Upper lobe of left lung (tissue), 6 donors: ENCODE data around the gene AQP12B. TPM values are rescaled to one million over a fixed set of nuclear protein-coding genes. Genes with fewer than 3 reads are reported as not detected.

Experiments used
- ATAC-seq, 2 donors: fragments of 200-7000 bp; cut with Tn5 transposase; one replicate each; pipeline ENCODE4 v1.9.1; 2022; ENCODE audit warnings: mild to moderate bottlenecking in 2 of 2, moderate library complexity in 2 of 2; ENCODE audit not compliant: low FRiP score in 2 of 2
- DNase-seq, 2 donors: peaks; one replicate each; pipeline ENCODE4 v3.0.0-alpha.2; 2019 to 2020
- H3K27ac ChIP-seq, 4 donors: fragments of 200-600 bp; sonication (generic); one replicate each; pipeline ENCODE4 v1.5.1; 2016 to 2019
- H3K27me3 ChIP-seq, 4 donors: fragments of 200-600 bp; sonication (generic); one replicate each; pipeline ENCODE4 v1.5.1; 2017 to 2019
- H3K36me3 ChIP-seq, 4 donors: fragments of 200-600 bp; sonication (generic); one replicate each; pipeline ENCODE4 v1.5.1; 2016 to 2019
- H3K4me1 ChIP-seq, 4 donors: fragments of 200-600 bp; sonication (generic); one replicate each; pipeline ENCODE4 v1.5.1; 2018 to 2019
- H3K4me3 ChIP-seq, 4 donors: fragments of 200-600 bp; sonication (generic); one replicate each; pipeline ENCODE4 v1.5.1; 2017 to 2019; ENCODE audit warnings: mild to moderate bottlenecking in 2 of 4, moderate library complexity in 1 of 4
- H3K9me3 ChIP-seq, 4 donors: fragments of 200-600 bp; sonication (generic); one replicate each; pipeline ENCODE4 v1.5.1; 2018 to 2019
- CTCF ChIP-seq, 6 experiments: fragments of 450-650 bp in 4 of 6; fragments of 200-600 bp in 2 of 6; sonication (generic) in 2 of 6; IDR thresholded peaks; one replicate each; pipeline ENCODE4 v1.5.1; 2016 to 2019; ENCODE audit warnings: antibody characterized with exemption in 6 of 6
- EP300 ChIP-seq, 4 donors: sonication (generic); formaldehyde crosslinking; IDR thresholded peaks; one replicate each; pipeline ENCODE4 v1.5.1; 2017; ENCODE audit warnings: antibody characterized with exemption in 4 of 4, control low read depth in 2 of 4
- POLR2A ChIP-seq, 4 donors: fragments of 450-650 bp; IDR thresholded peaks; one replicate each; pipeline ENCODE4 v1.5.1; 2016 to 2017; ENCODE audit warnings: antibody characterized with exemption in 4 of 4, mild to moderate bottlenecking in 2 of 4
- POLR2AphosphoS5 ChIP-seq, 2 donors: sonication (generic); formaldehyde crosslinking; IDR thresholded peaks; one replicate each; pipeline ENCODE4 v1.5.1; 2017; ENCODE audit warnings: antibody characterized with exemption in 2 of 2
- WGBS, 2 donors: methylation state at CpG; one replicate each; pipeline ENCODE4 v1.1.5; 2017 to 2018; 5-methylcytosine and 5-hydroxymethylcytosine counted together
- total RNA-seq, 6 donors: library from RNA; depleted of rRNA in 4 of 6; stranded (reverse); fragments of >200 nt in 4 of 6; gene quantifications; one replicate each; pipeline versions ENCODE4 v1.1.0 to v1.2.1, GENCODE V29; 2016 to 2021
- donor health status: DM: no; HTN: no; CAD: no; lungs with moderate emphysema.
- donor health status: DM: no; HTN: yes; CAD: no; lungs with severe emphysema.

AQP12B gene
- total RNA-seq, 6 donors from 2014 or later, result not detected

GRCh38 chr2:240719676-240720545, 37.2 kb upstream of the AQP12B start:
- ATAC-seq (no peak), DNase-seq (peak in 1 of 2 donors; percentile 78)
- no peaks in the 10 kb centered on the region for H3K27me3 ChIP-seq
- H3K4me3 ChIP-seq, result no peak overlapping the region
- TF ChIP-seq POLR2AphosphoS5 (IDR thresholded peaks at IDR 0.05) (no peak), CTCF (IDR thresholded peaks at IDR 0.05) (no peak), POLR2A (IDR thresholded peaks at IDR 0.05) (no peak), EP300 (IDR thresholded peaks at IDR 0.05) (no peak)
- H3K9me3 ChIP-seq, result no peaks in the 10 kb centered on the region
- no peak overlapping the region for H3K27ac ChIP-seq
- H3K4me1 ChIP-seq, result no peaks in the 10 kb centered on the region
- H3K36me3 ChIP-seq, result no peaks in the 10 kb centered on the region
- 81 to 88% methylated on average over 11 to 14 of the region's 25 CpGs for WGBS, 2 donors

- TF ChIP-seq POLR2AphosphoS5 (IDR thresholded peaks at IDR 0.05), result no peak
- no peak for TF ChIP-seq CTCF (IDR thresholded peaks at IDR 0.05)
- TF ChIP-seq EP300 (IDR thresholded peaks at IDR 0.05), result no peak
- TF ChIP-seq POLR2A (IDR thresholded peaks at IDR 0.05), result no peak
- no peaks in the 10 kb centered on the region for H3K36me3 ChIP-seq
- peak in 1 of 2 donors; percentile 72 for DNase-seq
- ATAC-seq, result no peak
- H3K4me3 ChIP-seq, result no peak overlapping the region
- no peaks in the 10 kb centered on the region for H3K9me3 ChIP-seq
- no peaks in the 10 kb centered on the region for H3K27me3 ChIP-seq
- H3K4me1 ChIP-seq, result no peaks in the 10 kb centered on the region
- no peak overlapping the region for H3K27ac ChIP-seq
- 73 to 91% methylated on average over 3 to 25 of the region's 25 CpGs for WGBS, 2 donors
Observed at GRCh38 chr2:240718896-240719490, 36.3 kb upstream of the AQP12B start.

GRCh38 chr2:240717681-240718581, 35.2 kb upstream of the AQP12B start:
- Histone ChIP-seq H3K27ac (no peak overlapping the region), H3K4me3 (no peak overlapping the region), H3K4me1 (no peaks in the 10 kb centered on the region), H3K9me3 (no peaks in the 10 kb centered on the region), H3K27me3 (no peaks in the 10 kb centered on the region), H3K36me3 (no peaks in the 10 kb centered on the region)
- ATAC-seq (no peak), DNase-seq (peak in 1 of 2 donors; percentile 74)
- no peak for TF ChIP-seq CTCF (IDR thresholded peaks at IDR 0.05)
- no peak for TF ChIP-seq POLR2AphosphoS5 (IDR thresholded peaks at IDR 0.05)
- no peak for TF ChIP-seq EP300 (IDR thresholded peaks at IDR 0.05)
- 78 to 87% methylated on average over 4 to 31 of the region's 31 CpGs for WGBS, 2 donors

GRCh38 chr2:240717181-240717641, 34.5 kb upstream of the AQP12B start:
- no peaks in the 10 kb centered on the region for H3K27me3 ChIP-seq

More at GRCh38 chr2:240717181-240717641, 34.5 kb upstream of the AQP12B start:
- no peak overlapping the region for H3K4me3 ChIP-seq
- H3K9me3 ChIP-seq, result no peaks in the 10 kb centered on the region
- DNase-seq (peak in 1 of 2 donors; percentile 77), ATAC-seq (no peak)
- H3K27ac ChIP-seq, result no peak overlapping the region
- WGBS, 2 donors, result 85 to 87% methylated on average over 17 to 18 of the region's 18 CpGs
- no peak for TF ChIP-seq CTCF (IDR thresholded peaks at IDR 0.05)
- no peak for TF ChIP-seq POLR2AphosphoS5 (IDR thresholded peaks at IDR 0.05)
- no peak for TF ChIP-seq POLR2A (IDR thresholded peaks at IDR 0.05)
- no peak for TF ChIP-seq EP300 (IDR thresholded peaks at IDR 0.05)
- H3K36me3 ChIP-seq, result no peaks in the 10 kb centered on the region
- no peaks in the 10 kb centered on the region for H3K4me1 ChIP-seq
